Measurements from ENCODE around the gene PRDX6.

PRDX6 gene

DNA sequence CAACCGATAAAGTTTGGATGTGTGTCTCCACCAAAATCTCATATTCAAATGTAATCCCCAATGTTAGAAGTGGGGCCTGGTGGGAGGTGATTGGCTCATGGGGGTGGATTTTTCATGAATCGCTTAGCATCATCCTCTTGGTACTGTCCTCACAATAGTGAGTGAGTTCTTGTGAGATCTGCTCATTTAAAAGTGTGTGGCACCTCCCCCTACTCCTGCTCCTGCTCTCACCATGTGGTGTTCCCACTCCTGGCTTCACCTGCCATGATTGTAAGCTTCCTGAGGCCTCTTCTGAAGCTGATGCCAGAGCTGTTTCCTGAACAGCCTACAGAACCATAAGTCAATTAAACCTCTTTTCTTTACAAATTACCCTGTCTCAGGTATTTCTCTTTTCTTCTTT lies 28.2 kb upstream of the PRDX6 start:
- H3K4me2 ChIP-seq (ENCODE audit: low read depth, low read length, poor library complexity, severe bottlenecking), result no peak overlapping the region
- H3K36me3 ChIP-seq (ENCODE audit: insufficient read depth, low read length), result no peaks in the 10 kb centered on the region

DNA sequence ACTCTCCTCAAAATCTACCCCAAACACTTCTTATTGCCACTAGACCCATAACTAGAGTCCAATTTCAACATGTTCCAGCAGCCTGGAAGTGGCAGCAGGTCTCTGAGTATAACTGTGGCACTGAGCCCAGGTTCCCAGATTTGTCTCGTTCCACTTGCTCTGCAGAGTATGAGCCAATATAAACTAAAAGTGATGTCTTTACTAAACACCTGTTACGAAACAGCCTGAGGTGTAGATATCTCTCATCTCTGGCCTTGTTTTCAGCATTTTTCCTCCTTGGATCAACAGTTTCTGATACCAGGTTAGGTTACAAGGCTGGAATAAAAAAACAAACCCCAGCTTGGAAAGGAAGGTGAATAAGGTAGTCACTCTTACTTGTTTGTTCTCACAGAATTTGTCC lies 25.2 kb upstream of the PRDX6 start:
- Histone ChIP-seq H2AFZ (ENCODE audit: low read length) (no peak overlapping the region), H3K9me2 (replicated peaks; ENCODE audit: low read depth, low read length) (no peaks in the 10 kb centered on the region), H3K4me3 (ENCODE audit: low read length, poor library complexity, severe bottlenecking) (no peak overlapping the region), H3K36me3 (ENCODE audit: insufficient read depth, low read length) (no peaks in the 10 kb centered on the region), H3K79me2 (ENCODE audit: insufficient read depth, low read length) (no peaks in the 10 kb centered on the region), H3K9me3 (ENCODE audit: insufficient read depth, low read depth, low read length) (no peaks in the 10 kb centered on the region), H3K27me3 (ENCODE audit: insufficient read depth, low read length, poor library complexity, severe bottlenecking) (no peaks in the 10 kb centered on the region), H4K20me1 (ENCODE audit: insufficient read depth, low read length, poor library complexity, severe bottlenecking) (no peaks in the 10 kb centered on the region), H3F3A (ENCODE audit: low read depth) (no peaks in the 10 kb centered on the region), H3K4me2 (ENCODE audit: low read depth, low read length, poor library complexity, severe bottlenecking) (no peak overlapping the region), H3K9ac (ENCODE audit: low read depth, low read length, poor library complexity, severe bottlenecking) (no peak overlapping the region), H3K4me1 (ENCODE audit: insufficient read depth, low read length, poor library complexity, severe bottlenecking) (no peaks in the 10 kb centered on the region)
- TF ChIP-seq EZH2phosphoT487 (IDR thresholded peaks at IDR 0.05; ENCODE audit: borderline replicate concordance), result no peak
- TF ChIP-seq, protein P1, sequence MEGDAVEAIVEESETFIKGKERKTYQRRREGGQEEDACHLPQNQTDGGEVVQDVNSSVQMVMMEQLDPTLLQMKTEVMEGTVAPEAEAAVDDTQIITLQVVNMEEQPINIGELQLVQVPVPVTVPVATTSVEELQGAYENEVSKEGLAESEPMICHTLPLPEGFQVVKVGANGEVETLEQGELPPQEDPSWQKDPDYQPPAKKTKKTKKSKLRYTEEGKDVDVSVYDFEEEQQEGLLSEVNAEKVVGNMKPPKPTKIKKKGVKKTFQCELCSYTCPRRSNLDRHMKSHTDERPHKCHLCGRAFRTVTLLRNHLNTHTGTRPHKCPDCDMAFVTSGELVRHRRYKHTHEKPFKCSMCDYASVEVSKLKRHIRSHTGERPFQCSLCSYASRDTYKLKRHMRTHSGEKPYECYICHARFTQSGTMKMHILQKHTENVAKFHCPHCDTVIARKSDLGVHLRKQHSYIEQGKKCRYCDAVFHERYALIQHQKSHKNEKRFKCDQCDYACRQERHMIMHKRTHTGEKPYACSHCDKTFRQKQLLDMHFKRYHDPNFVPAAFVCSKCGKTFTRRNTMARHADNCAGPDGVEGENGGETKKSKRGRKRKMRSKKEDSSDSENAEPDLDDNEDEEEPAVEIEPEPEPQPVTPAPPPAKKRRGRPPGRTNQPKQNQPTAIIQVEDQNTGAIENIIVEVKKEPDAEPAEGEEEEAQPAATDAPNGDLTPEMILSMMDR (conservative IDR thresholded peaks at IDR 0.05; ENCODE audit: low read length), result no peak

More for the DNA sequence above, 28.2 kb upstream of the PRDX6 start:
- no peaks in the 10 kb centered on the region for H3K79me2 ChIP-seq (ENCODE audit: insufficient read depth, low read length)
- H3K27me3 ChIP-seq (ENCODE audit: insufficient read depth, low read length, poor library complexity, severe bottlenecking), result no peaks in the 10 kb centered on the region
- no peaks in the 10 kb centered on the region for H3K9me2 ChIP-seq (replicated peaks; ENCODE audit: low read depth, low read length)
- TF ChIP-seq, protein P1 (conservative IDR thresholded peaks at IDR 0.05; ENCODE audit: low read length), result no peak
- TF ChIP-seq EZH2phosphoT487 (IDR thresholded peaks at IDR 0.05; ENCODE audit: borderline replicate concordance), result no peak
- H4K20me1 ChIP-seq (ENCODE audit: insufficient read depth, low read length, poor library complexity, severe bottlenecking), result no peaks in the 10 kb centered on the region
- no peak overlapping the region for H3K9ac ChIP-seq (ENCODE audit: low read depth, low read length, poor library complexity, severe bottlenecking)
- peaks cover 12% of the 10 kb centered on the region; the same call in 1 of the 2 replicates for H3K9me3 ChIP-seq (ENCODE audit: insufficient read depth, low read depth, low read length)
- H3K4me3 ChIP-seq (ENCODE audit: low read length, poor library complexity, severe bottlenecking), result no peak overlapping the region
- no peak overlapping the region for H2AFZ ChIP-seq (ENCODE audit: low read length)
- H3F3A ChIP-seq (ENCODE audit: low read depth), result no peaks in the 10 kb centered on the region
- H3K4me1 ChIP-seq (ENCODE audit: insufficient read depth, low read length, poor library complexity, severe bottlenecking), result no peaks in the 10 kb centered on the region

DNA sequence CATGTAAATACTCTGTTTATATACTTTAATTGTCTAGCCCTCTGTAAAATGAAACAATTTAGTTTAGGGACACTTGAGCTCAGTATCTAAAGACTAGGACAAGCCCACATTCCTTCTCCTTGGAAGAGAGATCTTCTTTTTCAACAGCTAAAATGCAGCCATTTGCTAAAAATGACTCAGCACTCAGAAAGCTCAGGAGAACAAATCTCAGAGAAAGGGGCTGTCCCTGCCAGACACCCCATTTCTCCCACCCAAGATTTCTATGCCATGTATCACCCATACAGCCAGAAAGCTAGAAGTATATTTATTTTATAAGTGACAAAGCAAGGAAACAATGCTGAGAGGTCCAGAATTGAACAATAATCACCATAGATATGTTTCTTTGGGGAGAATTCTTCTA lies 23.2 kb upstream of the PRDX6 start:
- no peak for TF ChIP-seq EZH2phosphoT487 (IDR thresholded peaks at IDR 0.05; ENCODE audit: borderline replicate concordance)
- TF ChIP-seq, protein P1 (conservative IDR thresholded peaks at IDR 0.05; ENCODE audit: low read length), result no peak
- H3K4me1 ChIP-seq (ENCODE audit: insufficient read depth, low read length, poor library complexity, severe bottlenecking), result no peaks in the 10 kb centered on the region

More for the DNA sequence above, 23.2 kb upstream of the PRDX6 start:
- Histone ChIP-seq H3K79me2 (ENCODE audit: insufficient read depth, low read length) (no peaks in the 10 kb centered on the region), H4K20me1 (ENCODE audit: insufficient read depth, low read length, poor library complexity, severe bottlenecking) (no peaks in the 10 kb centered on the region), H2AFZ (ENCODE audit: low read length) (no peak overlapping the region), H3K4me2 (ENCODE audit: low read depth, low read length, poor library complexity, severe bottlenecking) (no peak overlapping the region), H3K4me3 (ENCODE audit: low read length, poor library complexity, severe bottlenecking) (no peak overlapping the region), H3F3A (ENCODE audit: low read depth) (no peaks in the 10 kb centered on the region), H3K27me3 (ENCODE audit: insufficient read depth, low read length, poor library complexity, severe bottlenecking) (no peaks in the 10 kb centered on the region), H3K9me3 (ENCODE audit: insufficient read depth, low read depth, low read length) (no peaks in the 10 kb centered on the region), H3K36me3 (ENCODE audit: insufficient read depth, low read length) (no peaks in the 10 kb centered on the region), H3K9me2 (replicated peaks; ENCODE audit: low read depth, low read length) (no peaks in the 10 kb centered on the region), H3K9ac (ENCODE audit: low read depth, low read length, poor library complexity, severe bottlenecking) (no peak overlapping the region)

Measured in Loucy (cell line).